ENCODE results near the gene LHX2.
"Not testable (repeated sequence)": the region's sequence is repeated elsewhere in the genome, so short reads cannot be mapped to it uniquely, and the experiment has no call there.

The LHX2 gene, protein sequence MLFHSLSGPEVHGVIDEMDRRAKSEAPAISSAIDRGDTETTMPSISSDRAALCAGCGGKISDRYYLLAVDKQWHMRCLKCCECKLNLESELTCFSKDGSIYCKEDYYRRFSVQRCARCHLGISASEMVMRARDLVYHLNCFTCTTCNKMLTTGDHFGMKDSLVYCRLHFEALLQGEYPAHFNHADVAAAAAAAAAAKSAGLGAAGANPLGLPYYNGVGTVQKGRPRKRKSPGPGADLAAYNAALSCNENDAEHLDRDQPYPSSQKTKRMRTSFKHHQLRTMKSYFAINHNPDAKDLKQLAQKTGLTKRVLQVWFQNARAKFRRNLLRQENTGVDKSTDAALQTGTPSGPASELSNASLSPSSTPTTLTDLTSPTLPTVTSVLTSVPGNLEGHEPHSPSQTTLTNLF

DNA sequence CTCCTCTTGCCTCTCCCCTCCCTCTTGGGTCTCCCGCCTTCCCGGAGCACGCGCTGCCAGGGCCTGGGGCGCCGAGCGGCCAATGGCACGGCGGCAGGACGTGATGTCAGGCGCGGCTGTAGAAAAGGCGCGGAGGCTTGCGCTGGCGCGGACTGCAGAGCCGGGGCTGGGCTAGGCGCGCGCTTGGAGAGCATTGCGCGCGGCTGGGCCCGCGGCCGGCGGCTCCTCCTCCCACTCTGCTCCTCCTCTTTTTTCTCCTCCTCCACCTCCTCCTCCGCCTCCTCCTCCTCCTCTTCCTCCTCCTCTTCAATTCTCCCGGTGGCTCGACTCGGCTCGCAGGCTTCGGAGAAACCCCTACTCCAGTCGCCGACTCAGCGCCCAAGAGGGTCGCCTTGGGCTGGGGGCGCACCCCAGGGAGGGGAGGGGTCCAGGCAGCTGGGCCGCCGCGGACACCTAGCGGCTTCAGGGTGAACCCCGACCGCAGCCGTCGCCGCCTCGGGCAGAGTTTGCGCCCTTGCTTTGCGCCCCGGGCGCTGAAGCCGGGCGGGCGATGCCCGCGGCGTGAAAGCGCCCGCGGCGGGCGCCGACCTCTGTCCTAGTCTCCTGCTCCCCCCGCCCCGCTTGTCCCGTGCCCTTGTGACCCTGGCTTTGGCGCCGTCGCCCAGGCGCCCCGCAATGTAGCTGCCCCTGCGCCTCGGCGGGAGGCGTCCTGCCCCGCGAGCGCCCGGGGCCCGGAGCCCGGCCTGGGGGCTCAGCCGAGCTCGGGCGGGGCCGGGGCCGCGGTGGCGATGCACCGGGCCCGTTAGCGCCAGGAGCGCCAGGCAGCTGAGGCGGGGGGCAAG, at the start of gene LHX2:
Gene LHX2, plus strand, starts transcription at position 309 of the 842 bp plus-strand sequence. CDS start 581 bp downstream, outside the sequence.
- DNase-seq, result peak; percentile 86

DNA sequence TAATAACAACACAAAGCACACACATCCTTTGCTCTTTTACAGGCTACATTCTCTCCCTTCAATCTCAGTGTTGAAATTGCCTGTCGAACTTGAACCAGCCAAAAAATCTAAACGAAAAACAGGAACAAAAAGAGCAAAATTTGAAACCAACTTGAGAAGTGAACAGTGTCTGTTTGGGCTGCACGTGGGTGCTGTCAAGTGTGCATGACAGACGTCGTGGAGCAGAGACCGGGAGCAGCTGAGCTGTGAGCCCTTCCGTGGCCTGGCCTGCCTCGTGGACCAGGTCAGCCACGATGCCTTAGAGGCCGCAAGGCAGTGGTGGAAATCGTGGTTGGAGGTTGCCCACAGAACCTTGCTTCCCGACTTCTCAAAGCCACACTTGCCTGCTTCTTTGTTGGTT, 46.8 kb upstream of the LHX2 start:
- DNase-seq, result no peak

DNA sequence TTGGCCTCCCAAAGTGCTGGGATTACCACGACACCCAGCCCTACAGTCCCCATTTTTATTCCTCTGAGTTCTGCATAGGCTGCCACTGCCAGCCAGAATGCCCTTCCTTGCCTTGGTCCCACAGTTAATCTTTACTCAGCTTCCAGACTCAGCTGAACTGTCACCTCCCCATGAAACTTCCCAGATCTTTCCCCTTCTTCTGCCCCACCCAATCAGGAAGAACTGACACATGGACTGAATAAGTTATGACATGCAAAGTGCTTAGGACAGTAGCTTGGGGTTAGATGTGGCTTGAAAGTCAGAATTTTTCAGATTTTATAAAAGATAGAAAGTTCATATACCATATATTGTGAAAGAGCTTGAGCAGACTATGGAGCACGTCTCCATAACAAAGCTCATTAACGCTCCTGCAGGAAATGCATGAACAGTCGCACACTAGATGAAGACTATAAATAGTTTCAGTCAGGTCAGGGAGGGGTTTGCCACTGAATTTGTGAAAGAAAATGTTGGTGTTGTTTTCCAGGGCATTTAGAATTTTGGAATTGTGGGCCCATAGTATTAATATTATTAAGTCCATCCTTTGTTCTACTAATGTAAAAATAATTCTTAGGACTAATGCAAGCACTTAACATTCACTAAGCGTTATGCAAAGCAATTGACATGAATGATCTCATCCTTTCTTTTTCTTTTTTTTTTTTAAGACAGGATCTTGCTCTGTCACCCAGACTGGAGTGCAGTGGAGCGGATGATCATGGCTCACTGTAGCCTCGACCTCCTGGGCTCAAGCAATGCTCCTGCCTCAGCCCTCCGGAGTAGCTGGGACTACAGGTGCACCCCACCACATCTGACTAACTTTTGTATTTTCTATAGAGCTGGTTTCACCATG, 45.5 kb upstream of the LHX2 start:
- no peak for DNase-seq

DNA sequence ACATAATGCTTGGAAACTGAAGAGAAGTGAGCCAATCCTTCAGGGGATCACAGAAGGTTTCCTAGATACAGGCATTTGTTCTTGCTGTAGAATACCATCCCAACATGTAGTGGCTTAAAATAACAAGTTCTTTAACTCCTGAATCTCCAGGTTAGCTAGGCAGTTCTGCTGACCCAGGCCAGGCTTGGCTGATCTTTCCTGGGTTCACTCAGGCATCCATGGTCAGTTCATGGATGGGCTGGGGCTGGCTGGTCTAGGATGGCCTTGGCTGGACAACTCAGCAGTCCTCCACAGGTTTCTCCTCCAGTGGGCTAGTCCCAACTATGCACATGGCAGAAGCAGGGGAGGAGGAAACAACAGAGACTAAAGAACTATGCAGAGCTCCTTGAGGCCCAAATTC, 44.2 kb upstream of the LHX2 start:
- no peak for DNase-seq

DNA sequence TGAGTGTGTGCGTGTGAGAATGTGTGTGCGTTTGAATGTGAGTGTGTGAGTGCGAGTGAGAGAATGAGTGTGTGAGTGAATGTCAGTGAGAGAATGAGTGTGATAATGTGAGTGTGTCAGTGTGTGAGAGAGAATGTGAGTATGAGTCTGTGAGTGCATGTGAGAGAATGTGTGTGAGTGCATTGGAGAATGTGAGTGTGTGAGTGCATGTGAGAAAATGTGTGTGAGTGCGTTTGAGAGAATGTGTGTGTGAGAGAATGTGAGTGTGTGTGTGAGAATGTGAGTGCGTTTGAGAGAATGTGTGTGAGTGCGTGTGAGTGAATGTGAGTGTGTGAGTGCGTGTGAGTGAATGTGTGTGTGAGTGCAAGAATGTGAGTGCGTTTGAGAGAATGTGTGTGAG, 39.0 kb upstream of the LHX2 start:
- DNase-seq, result no peak

DNA sequence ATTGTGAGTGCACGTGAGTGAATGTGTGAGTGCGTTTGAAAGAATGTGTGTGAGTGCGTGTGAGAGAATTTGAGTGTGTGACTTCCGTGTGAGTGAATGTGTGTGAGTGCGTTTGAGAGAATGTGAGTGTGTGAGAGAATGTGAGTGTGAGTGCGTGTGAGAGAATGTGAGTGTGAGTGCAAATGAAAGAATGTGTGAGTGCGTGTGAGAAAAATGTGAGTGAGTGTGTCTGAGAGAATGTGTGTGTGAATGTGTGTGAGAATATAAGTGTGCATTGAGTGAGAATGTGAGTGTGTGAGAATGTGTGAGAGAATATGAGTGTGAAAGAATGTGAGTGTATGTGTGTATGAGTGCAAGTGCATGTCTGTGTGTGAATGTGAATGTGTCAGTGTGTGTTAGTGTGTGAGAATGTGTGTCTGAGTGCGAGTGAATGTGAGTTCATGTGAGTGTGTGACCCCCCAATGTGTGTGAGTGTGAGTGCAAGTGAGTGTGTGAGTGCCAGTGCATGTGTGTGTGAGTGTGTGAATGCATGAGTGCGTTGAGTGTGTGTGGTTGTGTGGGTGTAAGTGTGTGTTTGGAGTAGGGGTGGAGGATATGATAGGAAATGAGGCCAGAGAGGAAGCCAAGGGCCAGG, 37.9 kb upstream of the LHX2 start:
- DNase-seq, result no peak

DNA sequence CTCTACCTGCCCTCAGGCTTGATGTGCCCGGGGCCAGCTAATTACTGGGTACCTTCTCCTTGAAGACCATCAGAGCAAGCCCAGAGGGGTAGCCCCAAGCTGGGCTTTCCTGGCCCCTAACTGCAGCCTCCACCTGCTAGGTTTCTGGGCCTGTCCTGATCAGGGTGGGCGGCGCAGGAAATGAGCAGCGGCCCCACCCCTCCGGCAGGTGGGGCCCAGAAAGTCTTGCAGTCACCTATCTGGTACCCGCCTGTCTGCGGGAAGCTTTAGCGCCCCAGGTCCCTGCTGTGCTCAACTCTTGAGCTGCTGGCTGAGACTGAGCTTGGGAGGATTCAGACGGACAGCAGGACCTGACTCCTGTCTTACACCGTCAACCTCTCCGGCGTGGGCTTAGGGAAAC, 37.1 kb upstream of the LHX2 start:
- DNase-seq, result no peak

DNA sequence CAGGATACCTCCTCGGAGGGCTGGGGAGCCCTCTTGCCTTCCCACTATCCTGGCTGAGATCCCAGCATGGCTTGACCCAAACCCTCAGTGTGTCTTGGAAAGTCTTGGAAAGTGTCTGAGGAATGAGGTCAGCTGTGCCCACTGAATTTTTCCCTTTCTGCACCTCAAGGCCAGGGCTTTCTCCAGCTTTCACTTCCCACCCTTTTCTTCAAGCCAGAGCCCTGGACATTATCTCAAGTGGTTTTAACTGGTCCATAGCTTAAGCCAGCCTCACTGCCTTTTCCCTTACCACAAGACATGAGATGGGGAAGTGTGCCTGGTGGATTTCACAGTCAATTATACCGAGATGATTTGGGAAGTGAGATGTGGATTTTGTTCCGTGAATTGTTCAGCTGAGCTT, 35.7 kb upstream of the LHX2 start:
- no peak for DNase-seq

DNA sequence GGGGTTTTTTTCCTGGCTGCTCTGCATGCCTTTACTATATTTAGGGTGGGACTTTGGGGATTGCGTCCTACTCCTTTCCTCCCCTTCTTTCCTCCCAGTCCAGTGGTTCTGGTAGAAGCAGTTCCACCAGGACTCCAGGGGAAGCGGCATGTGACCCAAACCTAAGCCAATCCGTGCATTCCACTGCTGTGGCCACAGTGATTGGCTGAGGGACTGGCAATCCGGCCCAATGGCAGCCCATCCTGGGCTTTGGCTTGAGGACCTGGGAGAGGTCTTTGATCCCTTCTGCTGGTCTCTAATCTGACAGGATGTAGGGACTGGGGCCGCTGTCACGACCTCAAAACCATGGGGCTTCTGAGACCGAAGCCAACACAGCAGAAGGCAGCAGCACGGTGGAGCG, 35.0 kb upstream of the LHX2 start:
- DNase-seq, result not testable (repeated sequence)

DNA sequence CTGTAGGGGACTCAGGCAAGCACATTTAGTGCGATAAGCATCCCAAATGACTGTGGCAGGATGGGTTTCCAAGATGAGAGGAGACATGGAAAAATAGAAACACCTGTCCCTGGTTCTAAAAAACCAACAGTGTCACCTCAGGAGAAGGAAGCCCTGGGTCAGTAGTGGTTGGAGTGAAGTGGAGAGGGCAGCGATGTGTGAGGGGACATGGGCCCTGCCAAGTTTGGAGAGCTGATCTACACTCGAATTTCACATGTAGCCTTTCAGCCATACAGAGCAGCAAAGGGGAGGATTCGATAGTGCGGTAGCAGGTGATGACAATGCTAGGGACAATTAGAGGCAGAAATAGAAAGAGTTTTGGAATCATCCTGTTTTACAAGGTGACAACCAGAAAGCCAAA, 32.6 kb upstream of the LHX2 start:
- DNase-seq, result no peak

DNA sequence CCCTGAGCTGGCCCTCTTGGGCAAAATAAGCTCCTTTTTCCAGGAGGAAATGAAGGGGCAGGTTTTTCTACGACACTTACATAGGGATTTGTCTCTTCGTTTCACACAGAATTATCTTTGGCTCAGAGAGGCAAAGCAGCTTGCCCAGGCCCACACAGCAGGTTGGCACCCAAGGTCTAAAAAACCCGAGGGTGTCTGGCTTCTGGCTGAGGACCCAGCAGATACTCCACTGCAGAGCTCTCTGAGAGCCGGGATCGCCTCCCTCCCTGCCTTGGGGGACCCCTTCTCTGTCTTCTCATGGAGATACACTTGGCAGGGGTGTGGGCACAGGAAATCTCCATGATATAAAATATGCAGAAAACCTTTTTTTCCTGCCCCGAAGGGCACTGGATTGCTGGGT, 29.0 kb upstream of the LHX2 start:
- DNase-seq, result no peak

DNA sequence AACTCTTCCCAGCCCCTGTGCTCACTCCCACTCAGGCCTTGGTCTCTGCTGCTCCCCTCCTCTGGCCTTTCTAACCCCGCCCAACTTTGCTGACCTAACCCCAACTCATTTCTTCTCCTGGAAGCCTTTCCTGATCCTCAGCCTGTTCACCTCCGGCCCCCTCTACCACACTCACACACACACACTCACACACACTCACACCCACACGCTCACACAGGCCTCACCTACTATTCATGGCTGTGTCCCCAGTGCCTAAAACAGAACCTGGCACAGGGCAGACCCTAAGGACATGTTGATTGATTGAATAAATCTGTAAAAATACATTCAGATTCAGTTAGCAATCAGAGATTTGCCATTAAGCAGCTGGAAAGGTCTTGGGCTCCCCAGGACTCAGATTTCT, 28.5 kb upstream of the LHX2 start:
- no peak for DNase-seq

DNA sequence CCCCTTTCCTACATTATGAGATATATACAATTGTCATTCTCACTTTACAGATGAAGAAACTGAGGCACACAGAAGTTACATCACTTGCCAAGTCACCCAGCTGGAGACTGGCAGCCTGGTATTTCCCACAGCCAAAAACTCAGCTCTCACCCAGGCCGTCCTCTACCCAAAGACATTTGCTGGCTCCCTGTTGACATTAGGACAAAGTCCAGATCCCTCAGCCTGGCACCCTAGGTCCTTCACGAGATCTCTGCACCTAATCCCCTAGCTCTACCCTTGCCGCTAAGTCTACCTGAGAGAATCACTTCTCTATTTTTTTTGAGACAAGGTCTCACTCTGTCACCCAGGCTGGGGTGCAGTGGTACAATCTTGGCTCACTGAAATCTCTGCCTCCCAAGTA, 26.8 kb upstream of the LHX2 start:
- no peak for DNase-seq

DNA sequence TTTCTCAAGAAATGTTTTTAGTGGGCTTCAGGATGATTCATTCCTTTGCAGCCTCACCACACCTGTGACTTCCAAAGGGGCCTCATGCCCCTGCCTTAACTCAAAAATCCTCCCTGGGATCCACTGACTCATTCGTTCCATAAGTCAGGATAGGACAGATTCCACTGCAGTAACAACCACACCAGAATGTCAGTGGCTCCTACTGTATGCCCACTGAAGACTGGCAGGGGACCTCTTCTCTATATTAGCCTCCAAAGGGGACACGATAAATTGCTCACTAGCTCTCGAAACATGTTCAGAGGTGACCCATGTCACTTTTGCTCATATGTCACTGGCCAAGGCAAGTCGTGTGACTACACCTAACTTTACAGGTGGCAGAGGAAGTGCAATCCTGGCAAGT, 25.7 kb upstream of the LHX2 start:
- no peak for DNase-seq

DNA sequence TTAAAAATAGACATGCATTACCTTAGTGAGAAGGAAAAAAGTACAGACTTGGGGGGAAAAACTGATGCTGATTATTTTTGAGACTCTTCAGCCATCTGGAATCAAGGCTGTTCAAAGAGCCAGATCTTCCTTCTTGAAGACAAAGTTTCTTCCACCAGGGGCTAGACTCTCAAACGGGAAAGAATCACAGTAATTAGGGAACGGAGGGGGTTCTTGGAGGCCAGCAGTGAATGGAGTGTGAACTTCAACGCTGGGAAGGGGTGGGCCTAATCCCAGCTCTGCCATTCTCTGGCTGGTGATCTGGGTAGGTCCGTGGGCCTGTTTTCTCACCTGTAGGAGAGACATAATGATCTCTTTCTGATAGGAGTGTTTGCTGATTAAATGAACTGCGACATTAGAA, 21.1 kb upstream of the LHX2 start:
- DNase-seq, result no peak

DNA sequence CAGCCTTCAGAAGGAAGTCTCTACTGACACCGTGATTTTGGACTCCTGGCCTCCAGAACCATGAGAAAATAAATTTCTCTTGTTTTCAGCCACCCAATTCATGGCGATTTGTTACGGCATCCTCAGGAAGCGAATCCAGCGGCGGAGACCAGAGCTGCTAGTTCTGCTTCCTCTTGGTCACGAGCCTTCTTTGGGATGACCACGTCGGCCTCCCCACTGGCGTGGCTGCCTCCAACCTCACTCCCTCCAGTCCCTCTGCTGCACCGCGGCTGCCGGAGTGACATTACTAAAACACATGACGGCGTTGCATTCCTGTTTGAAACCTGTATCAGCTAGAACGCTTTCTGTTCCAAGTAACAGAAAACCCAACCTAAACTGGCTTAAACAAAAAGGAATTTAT, 18.9 kb upstream of the LHX2 start:
- not testable (repeated sequence) for DNase-seq

DNA sequence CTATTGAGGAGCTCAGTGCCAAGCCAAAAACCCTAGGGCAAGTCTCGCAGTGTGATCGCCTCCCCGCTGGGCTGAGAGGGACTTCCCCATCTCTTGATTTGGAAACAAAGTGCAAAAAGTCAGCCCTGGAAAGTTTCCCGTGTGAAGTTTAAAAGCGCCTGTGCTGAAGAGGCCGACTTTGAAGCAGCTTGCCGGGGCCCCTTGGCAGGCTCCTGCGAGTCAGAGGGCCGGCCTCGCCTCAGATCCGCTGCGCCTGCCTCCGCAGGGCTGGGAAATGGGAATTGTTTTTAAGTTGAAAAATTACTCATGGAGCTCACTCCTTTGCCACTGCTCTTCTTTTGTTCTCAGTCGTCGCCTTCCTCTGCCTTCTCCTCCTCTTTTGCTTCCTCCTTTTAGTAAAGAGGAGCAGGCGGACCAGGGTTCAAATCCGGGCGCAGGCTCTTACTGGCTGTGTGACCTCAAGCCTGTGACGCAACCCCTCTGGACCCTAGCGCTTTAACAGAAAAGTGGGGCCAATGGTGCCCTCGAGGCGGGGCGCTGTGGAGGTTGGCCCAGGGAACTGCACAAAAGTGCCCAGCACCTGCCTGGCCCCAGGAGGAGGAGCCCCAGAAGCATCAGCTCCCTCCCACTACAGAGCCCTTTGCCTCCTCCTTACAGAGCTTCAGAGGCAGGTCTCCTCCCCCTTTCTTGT, 14.7 kb upstream of the LHX2 start:
- DNase-seq, result no peak

DNA sequence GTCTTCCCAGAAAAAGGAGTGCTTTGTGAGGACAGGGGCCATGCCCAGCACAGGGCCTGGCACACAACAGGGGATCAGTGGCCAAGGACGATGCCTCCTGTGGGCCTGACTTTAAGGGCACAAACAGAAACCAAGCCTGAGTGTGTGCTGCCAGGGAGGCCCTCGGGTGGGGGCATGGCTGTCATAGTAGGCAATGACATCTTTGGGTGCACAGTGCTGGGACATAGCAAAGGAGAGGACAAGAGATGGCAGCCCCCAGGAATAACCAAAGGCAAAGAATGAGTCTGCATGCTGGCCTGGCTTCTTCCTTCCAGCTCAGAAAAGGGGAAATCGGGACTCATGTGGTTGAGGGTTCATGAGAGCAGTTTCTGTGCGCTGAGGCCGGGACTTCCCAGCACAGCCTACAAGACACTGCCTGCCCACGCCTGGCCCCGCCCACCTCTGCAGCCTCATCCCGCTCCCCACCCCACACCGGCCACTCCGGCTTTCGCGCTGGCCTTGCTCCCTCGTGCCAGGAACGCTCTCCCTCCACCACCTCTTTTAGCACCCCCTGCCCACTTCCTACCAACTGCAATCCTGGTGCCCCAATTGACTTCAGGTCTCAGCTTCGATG, 13.8 kb upstream of the LHX2 start:
- DNase-seq, result no peak

DNA sequence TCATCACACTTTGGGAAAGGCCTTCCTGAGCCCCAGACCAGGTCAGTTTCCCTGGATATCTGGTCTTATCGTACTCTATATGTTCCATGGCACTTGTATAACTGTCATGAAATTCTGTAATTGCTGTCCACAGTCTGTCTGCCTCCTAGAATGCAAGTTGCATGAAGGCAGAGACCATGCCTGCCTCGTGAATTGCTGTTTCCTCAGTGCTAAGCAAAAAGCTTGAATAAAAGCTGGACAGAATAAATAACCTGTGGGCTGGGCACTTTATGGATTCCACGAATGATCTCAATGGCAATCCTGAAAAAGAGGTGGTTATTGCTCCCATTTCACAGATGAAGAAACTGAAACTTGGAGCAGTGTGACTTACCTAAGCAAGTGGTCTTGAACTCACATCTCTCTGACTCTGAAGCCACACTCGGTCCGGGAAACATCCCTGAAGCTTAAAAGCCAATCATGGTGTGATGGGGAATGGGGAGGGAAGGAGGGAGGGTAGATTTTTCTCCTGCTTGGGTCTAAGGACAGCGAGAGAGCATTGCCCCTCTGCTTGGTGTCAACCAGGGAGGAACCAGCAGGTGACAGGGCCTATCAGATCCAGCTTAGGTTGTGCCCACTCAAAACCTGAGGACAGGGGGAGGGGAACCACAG, 13.2 kb upstream of the LHX2 start:
- no peak for DNase-seq

DNA sequence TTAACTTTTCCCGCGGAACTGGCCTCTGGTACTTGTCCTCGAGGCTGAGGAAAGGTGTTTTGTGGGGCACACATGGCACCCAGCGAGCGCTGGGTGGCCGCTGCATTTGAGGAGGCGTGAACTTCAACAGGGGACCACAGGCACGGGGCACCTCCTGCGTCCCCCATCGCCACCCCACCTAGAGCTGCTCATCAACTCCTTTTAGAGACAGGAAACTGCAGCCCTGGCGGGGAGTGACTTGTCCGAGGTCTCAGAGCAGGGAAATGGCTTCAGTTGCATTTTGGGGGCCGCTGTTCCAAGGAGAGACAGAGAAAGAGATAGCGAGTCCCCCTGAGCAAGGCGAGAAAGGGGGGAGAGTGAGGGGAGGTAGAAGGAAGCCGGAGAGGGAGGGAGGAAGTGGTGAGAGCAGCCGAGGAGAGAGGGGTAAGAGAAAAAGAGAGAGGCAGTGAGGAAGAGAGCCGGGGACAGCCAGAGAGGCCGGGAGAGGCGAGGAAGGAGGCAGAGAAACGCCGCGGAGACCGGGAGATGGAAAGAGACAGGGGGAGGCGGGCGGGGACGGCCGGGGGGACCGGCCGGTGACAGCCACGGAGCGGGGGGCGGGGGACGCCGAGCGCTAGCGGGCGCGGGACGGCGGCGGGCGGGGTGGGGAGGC, 12.5 kb upstream of the LHX2 start:
- no peak for DNase-seq

DNA sequence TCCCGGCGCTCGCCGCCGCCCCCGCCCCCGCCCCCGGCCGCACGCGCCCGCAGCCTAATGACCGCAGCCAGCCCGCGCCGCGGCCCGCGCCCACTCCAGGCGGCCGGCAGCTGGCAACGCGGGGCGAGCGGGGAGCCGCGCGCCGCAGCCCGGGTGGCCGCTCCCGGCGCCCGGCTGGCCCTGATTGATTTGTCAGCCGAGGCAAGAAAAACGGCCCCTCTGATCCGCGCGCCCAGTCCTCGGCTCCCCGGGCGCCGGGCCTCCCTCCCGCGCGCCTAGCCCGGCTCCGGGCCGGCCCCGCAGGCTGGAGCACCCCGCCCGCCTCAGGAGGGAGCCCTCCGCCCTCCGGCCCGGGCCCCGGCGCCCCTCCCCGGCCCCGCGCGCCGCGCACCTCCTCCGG, 11.9 kb upstream of the LHX2 start:
- DNase-seq, result no peak
